ENCODE measurements around the gene TRPV2.

- TF ChIP-seq CTCF (conservative IDR thresholded peaks at IDR 0.05), result no peak
- no peak for TF ChIP-seq ZFX (IDR thresholded peaks at IDR 0.05)
These were observed 49.6 kb downstream of the TRPV2 start for GRCh38 chr17:16465052-16465312.

All from C4-2B (cell line).